GM19397 (cell line): ENCODE results near the gene DEPDC5.
"Not testable (repeated sequence)": the region's sequence is repeated elsewhere in the genome, so short reads cannot be mapped to it uniquely, and the experiment has no call there.

ENCODE experiments used
- ATAC-seq: cut with Tn5 transposase; IDR thresholded peaks from one replicate; pipeline ENCODE4 v1.9.1; 2021; ENCODE audit warnings: mild to moderate bottlenecking, moderate library complexity; ENCODE audit not compliant: unreplicated experiment

DEPDC5 gene

GRCh38 chr22:31813898-31814297, 60.1 kb downstream of the DEPDC5 start:
- ATAC-seq: not testable (repeated sequence)

GRCh38 chr22:31814942-31815341, 61.1 kb downstream of the DEPDC5 start:
- ATAC-seq: no peak

GRCh38 chr22:31815383-31815814, 61.6 kb downstream of the DEPDC5 start:
- ATAC-seq: not testable (repeated sequence)

- no peak for ATAC-seq
Measured at GRCh38 chr22:31816750-31817149, 62.9 kb downstream of the DEPDC5 start.

- no peak for ATAC-seq
Measured at GRCh38 chr22:31818481-31819392, 64.9 kb downstream of the DEPDC5 start.

GRCh38 chr22:31820655-31821054, 66.8 kb downstream of the DEPDC5 start:
- ATAC-seq: no peak

- ATAC-seq: no peak
Measured at GRCh38 chr22:31821572-31821971, 67.8 kb downstream of the DEPDC5 start.

- no peak for ATAC-seq
Measured at GRCh38 chr22:31822523-31822922, 68.7 kb downstream of the DEPDC5 start.

- no peak for ATAC-seq
Measured at GRCh38 chr22:31825513-31825912, 71.7 kb downstream of the DEPDC5 start.

GRCh38 chr22:31826443-31826842, 72.6 kb downstream of the DEPDC5 start:
- no peak for ATAC-seq

GRCh38 chr22:31828739-31829138, 74.9 kb downstream of the DEPDC5 start:
- ATAC-seq: no peak

GRCh38 chr22:31829505-31829904, 75.7 kb downstream of the DEPDC5 start:
- ATAC-seq: no peak

GRCh38 chr22:31830721-31831070, 76.9 kb downstream of the DEPDC5 start:
- ATAC-seq: no peak

GRCh38 chr22:31833930-31834329, 80.1 kb downstream of the DEPDC5 start:
- ATAC-seq: no peak

GRCh38 chr22:31836010-31836409, 82.2 kb downstream of the DEPDC5 start:
- ATAC-seq: no peak

- no peak for ATAC-seq
Measured at GRCh38 chr22:31838917-31839316, 85.1 kb downstream of the DEPDC5 start.

- ATAC-seq: no peak
Measured at GRCh38 chr22:31839986-31840385, 86.2 kb downstream of the DEPDC5 start.

- no peak for ATAC-seq
Measured at GRCh38 chr22:31840585-31840984, 86.8 kb downstream of the DEPDC5 start.

- no peak for ATAC-seq
Measured at GRCh38 chr22:31841078-31841827, 87.4 kb downstream of the DEPDC5 start.

- ATAC-seq: no peak
Measured at GRCh38 chr22:31843526-31843925, 89.7 kb downstream of the DEPDC5 start.

- no peak for ATAC-seq
Measured at GRCh38 chr22:31844941-31845340, 91.1 kb downstream of the DEPDC5 start.
